GM12878 (cell line): ENCODE data around the gene FAM50A. TPM values are rescaled to one million over a fixed set of nuclear protein-coding genes. Genes with fewer than 3 reads are reported as not detected.

ENCODE experiments used
- ATAC-seq: fragments of 200-7000 bp; cut with Tn5 transposase; 3 replicates; pipeline ENCODE4 v1.9.1; 2020; ENCODE audit warnings: mild to moderate bottlenecking, moderate library complexity
- BruUV-seq: library from RNA; stranded (reverse); fragments of 400-500 nt; replicated peaks from 2 replicates; lab custom pipeline; 2021; lab: Mats Ljungman, UMichigan
- CTCF ChIA-PET: fragments of 300-600 bp; sonication (Branson Sonifier 250); formaldehyde crosslinking; extraction: SDS; loops from one replicate; lab custom pipeline; 2021; ENCODE audit warnings: inconsistent platforms; lab: Yijun Ruan, JAX
- POLR2A ChIA-PET: fragments of 350-600 bp; formaldehyde crosslinking; extraction: SDS; loops from one replicate; lab custom pipeline; 2021; ENCODE audit warnings: inconsistent platforms; lab: Charles Lee
- RAD21 ChIA-PET: fragments of 300-600 bp; sonication (Branson Sonifier 250); formaldehyde crosslinking; loops from one replicate; lab custom pipeline; 2023; ENCODE audit warnings: antibody characterized with exemption; ENCODE audit not compliant: unreplicated experiment; lab: Charles Lee
- SMC1A ChIA-PET: fragments of 300-600 bp; sonication (Branson Sonifier 250); formaldehyde crosslinking; loops from one replicate; lab custom pipeline; 2023; ENCODE audit not compliant: unreplicated experiment, uncharacterized antibody; lab: Charles Lee
- DNase-seq: peaks from one replicate; pipeline ENCODE4 v3.0.0-alpha.2; 2011; ENCODE audit warnings: low read depth, low spot score
- FAIRE-seq: peaks from 3 replicates; lab custom pipeline; 2011; peaks lifted over from hg19 to GRCh38; lab: Jason Lieb, UNC
- H2AFZ ChIP-seq: 2 replicates; pipeline ENCODE4 v1.6.0; 2011; ENCODE audit warnings: low read depth, low read length, control low read depth; ENCODE audit not compliant: control insufficient read depth
- H3K27ac ChIP-seq: 2 replicates; pipeline ENCODE4 v1.5.1; 2011; ENCODE audit warnings: control low read depth; ENCODE audit not compliant: control insufficient read depth, insufficient read depth
- H3K27me3 ChIP-seq, 2 experiments: replicated peaks in 1 of 2; 2 replicates each; pipeline versions ENCODE4 v1.6.0 to v1.6.1; 2011; ENCODE audit warnings: low read length in 1 of 2; ENCODE audit not compliant: control insufficient read depth in 2 of 2, insufficient read depth in 2 of 2
- H3K36me3 ChIP-seq, 2 experiments: 2 replicates each; pipeline ENCODE4 v1.5.1; 2011; ENCODE audit warnings: low read length in 1 of 2; ENCODE audit not compliant: control insufficient read depth in 2 of 2, insufficient read depth in 2 of 2
- H3K4me1 ChIP-seq: 2 replicates; pipeline ENCODE4 v1.6.1; 2011; ENCODE audit warnings: mild to moderate bottlenecking, low read length, moderate library complexity, mixed read lengths; ENCODE audit not compliant: control insufficient read depth, insufficient read depth
- H3K4me2 ChIP-seq: 2 replicates; pipeline ENCODE4 v1.6.0; 2011; ENCODE audit warnings: control low read depth; ENCODE audit not compliant: control insufficient read depth, insufficient read depth
- H3K4me3 ChIP-seq: fragments of 200-600 bp; sonication (generic); 2 replicates; pipeline ENCODE4 v1.5.1; 2016
- H3K79me2 ChIP-seq: 2 replicates; pipeline ENCODE4 v1.6.0; 2011; ENCODE audit warnings: low read length; ENCODE audit not compliant: control insufficient read depth, insufficient read depth
- H3K9ac ChIP-seq: 2 replicates; pipeline ENCODE4 v1.8.0; 2011; ENCODE audit warnings: low read length, control low read depth, mixed read lengths; ENCODE audit not compliant: control insufficient read depth, insufficient read depth
- H3K9me3 ChIP-seq: replicated peaks from 3 replicates; pipeline ENCODE4 v1.5.1; 2011; ENCODE audit warnings: mild to moderate bottlenecking, low read length; ENCODE audit not compliant: control insufficient read depth, insufficient read depth
- H4K20me1 ChIP-seq: 2 replicates; pipeline ENCODE4 v1.6.0; 2011; ENCODE audit not compliant: control insufficient read depth, insufficient read depth
- CBX5 ChIP-seq: sonication (generic); IDR thresholded peaks from 2 replicates; pipeline ENCODE4 v1.6.1; 2016; ENCODE audit warnings: low read depth, moderate library complexity, mild to moderate bottlenecking, inconsistent platforms
- EED ChIP-seq: sonication (generic); IDR thresholded peaks from 2 replicates; pipeline ENCODE4 v1.6.1; 2016; ENCODE audit warnings: antibody characterized with exemption, low read depth
- GATAD2B ChIP-seq: fragments of 450-650 bp; conservative IDR thresholded peaks from 2 replicates; pipeline ENCODE4 v1.6.1; 2017; ENCODE audit warnings: low read depth, mild to moderate bottlenecking, moderate library complexity
- IKZF2 ChIP-seq, 2 experiments: fragments of 450-650 bp; IDR thresholded peaks; 2 replicates each; pipeline ENCODE4 v1.6.1; 2017; ENCODE audit warnings: mild to moderate bottlenecking in 2 of 2, moderate library complexity in 2 of 2
- NFYB ChIP-seq: IDR thresholded peaks from 2 replicates; pipeline ENCODE4 v1.6.1; 2011; ENCODE audit warnings: low read depth, mild to moderate bottlenecking, low read length, improper control_type of control experiment, moderate library complexity; ENCODE audit not compliant: insufficient read depth
- POLR2A ChIP-seq: IDR thresholded peaks from 2 replicates; pipeline ENCODE4 v1.6.1; 2011; ENCODE audit warnings: low read depth, mild to moderate bottlenecking, low read length
- RFX5 ChIP-seq: IDR thresholded peaks from 2 replicates; pipeline ENCODE4 v1.6.1; 2011; ENCODE audit warnings: low read depth, low read length, improper control_type of control experiment
- SMAD1 ChIP-seq: fragments of 450-650 bp; IDR thresholded peaks from 2 replicates; pipeline ENCODE4 v1.6.1; 2018; ENCODE audit warnings: mild to moderate bottlenecking, low read depth; ENCODE audit not compliant: partially characterized antibody
- SMAD5 ChIP-seq: IDR thresholded peaks from 2 replicates; pipeline ENCODE4 v1.6.1; 2016; ENCODE audit warnings: antibody characterized with exemption, low read depth
- SMARCA5 ChIP-seq: fragments of 450-650 bp; IDR thresholded peaks from 2 replicates; pipeline ENCODE4 v1.6.1; 2017; ENCODE audit warnings: mild to moderate bottlenecking
- SMC3 ChIP-seq: IDR thresholded peaks from 2 replicates; pipeline ENCODE4 v1.6.1; 2011; ENCODE audit warnings: low read length, improper control_type of control experiment, borderline replicate concordance
- ZNF217 ChIP-seq: fragments of 450-650 bp; IDR thresholded peaks from 2 replicates; pipeline ENCODE4 v1.6.1; 2017; ENCODE audit warnings: antibody characterized with exemption, mild to moderate bottlenecking
- ZSCAN29 ChIP-seq: fragments of 450-650 bp; IDR thresholded peaks from 2 replicates; pipeline ENCODE4 v1.6.1; 2017; ENCODE audit warnings: mild to moderate bottlenecking, moderate library complexity
- WGBS: methylation state at CpG from one replicate; pipeline ENCODE4 v1.1.6; 2016; ENCODE audit warnings: low lambda C conversion rate; ENCODE audit not compliant: insufficient replicate concordance, insufficient coverage; ENCODE audit errors: missing lambda C conversion rate; 5-methylcytosine and 5-hydroxymethylcytosine counted together
- in situ Hi-C: fragments of 300-500 bp; cut with MboI; formaldehyde crosslinking; loops from 9 replicates; pipeline ENCODE4 v1.14.3; 2018; ENCODE audit warnings: mixed read lengths
- intact Hi-C: fragments of 100-400 bp; cut with micrococcal nuclease; formaldehyde crosslinking; loops from one replicate; pipeline ENCODE4 v1.14.2; 2022; ENCODE audit not compliant: unreplicated experiment
- polyA plus RNA-seq, 11 experiments: library from polyadenylated mRNA; depleted of rRNA in 4 of 11; unstranded in 6 of 11; stranded (reverse) in 5 of 11; fragments of >200 nt; fragmentation: Nextera tagmentation in 4 of 11; fragmentation: Illumina TruSeq in 1 of 11; extraction: Ambion mirVana in 4 of 11; extraction: Trizol in 1 of 11; gene quantifications; 1 replicate in 1 of 11; 2 replicates in 10 of 11; pipeline versions ENCODE4 v1.2.1 to v1.2.3, GENCODE V29; 2011 to 2016; ENCODE audit warnings: inconsistent platforms in 2 of 11, missing spikeins in 2 of 11, low read depth in 1 of 11
- total RNA-seq, 4 experiments: library from RNA; depleted of rRNA in 3 of 4; stranded (reverse); fragments of >200 nt in 3 of 4; fragmentation: Illumina TruSeq in 1 of 4; extraction: Trizol in 1 of 4; gene quantifications; 2 replicates each; pipeline versions ENCODE4 v1.2.1 to v1.2.3, GENCODE V29; 2013 to 2021
- TF ChIP-seq, protein P1 (sequence below): fragments of 450-650 bp; IDR thresholded peaks from 2 replicates; pipeline ENCODE4 v1.6.1; 2018; ENCODE audit warnings: mild to moderate bottlenecking, low read depth, moderate library complexity; ENCODE audit not compliant: partially characterized antibody
- TF ChIP-seq, protein P2 (sequence below): fragments of 450-650 bp; IDR thresholded peaks from 2 replicates; pipeline ENCODE4 v1.6.1; 2017; ENCODE audit warnings: mild to moderate bottlenecking, low read depth, inconsistent platforms; ENCODE audit not compliant: poor library complexity, severe bottlenecking
- TF ChIP-seq, protein P3 (sequence below): IDR thresholded peaks from 2 replicates; pipeline ENCODE4 v1.6.1; 2011; ENCODE audit warnings: mild to moderate bottlenecking, low read depth, low read length, moderate library complexity; ENCODE audit not compliant: insufficient replicate concordance

FAM50A gene
- total and polyA plus RNA-seq, 10 of the 15 experiments (the other 5 are each of a cell fraction or from before 2014, with no cell fraction given) = 4.2 to 46.7 (median 34.6) TPM

DNA sequence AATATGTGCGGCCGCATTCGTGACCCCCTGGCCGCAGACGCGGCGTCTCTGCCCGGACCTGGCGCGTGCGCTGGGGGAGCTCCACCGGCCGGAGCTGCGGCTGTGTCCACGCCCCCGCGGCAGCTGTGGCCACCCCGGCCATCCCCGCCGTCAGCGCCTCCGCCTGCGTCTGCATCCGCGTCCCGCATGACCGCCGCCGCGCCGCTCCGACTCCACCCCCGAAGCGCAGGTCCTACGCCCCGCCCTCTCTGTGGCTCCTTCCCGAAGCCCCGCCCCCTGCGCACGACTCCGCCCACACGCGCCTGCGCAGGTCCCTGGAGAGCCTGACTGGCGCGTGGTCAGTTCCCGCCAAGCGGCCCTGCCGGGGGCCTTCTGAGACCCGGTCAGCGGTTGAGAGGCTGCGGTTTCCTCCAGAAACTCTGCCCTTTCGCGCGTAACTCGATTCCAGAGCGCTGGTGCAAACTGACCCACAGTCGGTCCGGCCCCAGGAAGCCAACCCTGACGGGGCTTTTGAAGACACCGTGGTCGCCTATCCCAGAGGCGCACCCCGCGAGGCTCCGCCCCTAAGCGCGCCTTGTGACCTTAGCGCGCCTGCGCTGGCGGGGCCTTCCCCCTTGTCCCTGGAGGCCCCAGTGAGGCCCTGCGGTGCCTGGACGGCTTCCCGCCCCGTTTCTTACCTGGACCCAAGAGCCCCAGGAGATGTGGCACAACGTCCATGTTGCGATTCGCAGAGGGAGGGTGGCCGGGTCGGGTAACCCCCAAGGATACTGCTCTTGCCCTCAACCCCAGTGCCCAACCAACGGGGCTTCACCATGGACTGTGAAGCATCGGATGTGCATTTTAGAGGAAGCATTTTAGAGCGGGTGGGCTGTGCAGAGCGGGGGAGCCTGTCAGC lies 35.0 kb downstream of the FAM50A start, which contains the start of gene LAGE3:
Gene LAGE3, minus strand, starts transcription at position 554 of the 895 bp plus-strand sequence. Its CDS starts 366 bp downstream, at position 188.
- in situ Hi-C loops = no loop called here
- ChIA-PET RAD21 (interaction anchor here (0.6 to 0.8 kb wide), 4 partner anchors 8 to 49 kb away, joined by 3 to 6 read pairs (median 4); partner anchors contain the start of gene SLC10A3), SMC1A (interaction anchor here (0.6 kb wide), 1 partner anchor 409 kb away, joined by 3 read pairs; no protein-coding TSS in a partner anchor), CTCF (interaction anchor here (0.8 kb wide), 1 partner anchor 11 kb away, joined by 3 read pairs; the partner anchor contains the start of gene SLC10A3), POLR2A (interaction anchor here (0.5 to 1.4 kb wide), 7 partner anchors 8 to 48 kb away, joined by 3 to 7 read pairs (median 3); partner anchors contain the start of genes FAM3A, SLC10A3 and UBL4A)
- ATAC-seq (peak; percentile 94), DNase-seq (peak; percentile 64), FAIRE-seq (no peak)
- no peaks in the 10 kb centered on the region for H4K20me1 ChIP-seq
- no peaks in the 10 kb centered on the region for H3K36me3 ChIP-seq
- WGBS = 41% methylated on average over 77 of the region's 85 CpGs
- BruUV-seq = no TSS peak
- H3K4me1 ChIP-seq = no peaks in the 10 kb centered on the region; the same call in 1 of the 2 replicates
- H2AFZ ChIP-seq = peak within 1 kb of the TSS; percentile 80
- intact Hi-C loops = loop anchor here (2.0 to 5.0 kb wide), 3 partner anchors 38 to 68 kb away; partner anchors contain the start of genes FAM3A, GDI1 and TAFAZZIN
- peak within 1 kb of the TSS; percentile 67 for H3K27ac ChIP-seq
- H3K79me2 ChIP-seq = no peaks in the 10 kb centered on the region; the same call in 1 of the 2 replicates
- H3K9me3 ChIP-seq = no peaks in the 10 kb centered on the region
- peak within 1 kb of the TSS; percentile 58; the same call in 1 of the 2 replicates for H3K4me3 ChIP-seq
- H3K9ac ChIP-seq = peak within 1 kb of the TSS; percentile 57
- peak within 1 kb of the TSS; percentile 94 for H3K4me2 ChIP-seq
- H3K27me3 ChIP-seq = no peaks in the 10 kb centered on the region
- TF ChIP-seq SMC3 = no peak
- no peak for TF ChIP-seq ZSCAN29
- no peak for TF ChIP-seq SMAD5
- TF ChIP-seq, protein P1, sequence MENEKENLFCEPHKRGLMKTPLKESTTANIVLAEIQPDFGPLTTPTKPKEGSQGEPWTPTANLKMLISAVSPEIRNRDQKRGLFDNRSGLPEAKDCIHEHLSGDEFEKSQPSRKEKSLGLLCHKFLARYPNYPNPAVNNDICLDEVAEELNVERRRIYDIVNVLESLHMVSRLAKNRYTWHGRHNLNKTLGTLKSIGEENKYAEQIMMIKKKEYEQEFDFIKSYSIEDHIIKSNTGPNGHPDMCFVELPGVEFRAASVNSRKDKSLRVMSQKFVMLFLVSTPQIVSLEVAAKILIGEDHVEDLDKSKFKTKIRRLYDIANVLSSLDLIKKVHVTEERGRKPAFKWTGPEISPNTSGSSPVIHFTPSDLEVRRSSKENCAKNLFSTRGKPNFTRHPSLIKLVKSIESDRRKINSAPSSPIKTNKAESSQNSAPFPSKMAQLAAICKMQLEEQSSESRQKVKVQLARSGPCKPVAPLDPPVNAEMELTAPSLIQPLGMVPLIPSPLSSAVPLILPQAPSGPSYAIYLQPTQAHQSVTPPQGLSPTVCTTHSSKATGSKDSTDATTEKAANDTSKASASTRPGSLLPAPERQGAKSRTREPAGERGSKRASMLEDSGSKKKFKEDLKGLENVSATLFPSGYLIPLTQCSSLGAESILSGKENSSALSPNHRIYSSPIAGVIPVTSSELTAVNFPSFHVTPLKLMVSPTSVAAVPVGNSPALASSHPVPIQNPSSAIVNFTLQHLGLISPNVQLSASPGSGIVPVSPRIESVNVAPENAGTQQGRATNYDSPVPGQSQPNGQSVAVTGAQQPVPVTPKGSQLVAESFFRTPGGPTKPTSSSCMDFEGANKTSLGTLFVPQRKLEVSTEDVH = peak; percentile 98
- peak; percentile 81 for TF ChIP-seq POLR2A
- peak; percentile 16 to 17; a peak in 1 of 4 replicates for TF ChIP-seq IKZF2 (IDR thresholded peaks at IDR 0.05)
- TF ChIP-seq, protein P2, sequence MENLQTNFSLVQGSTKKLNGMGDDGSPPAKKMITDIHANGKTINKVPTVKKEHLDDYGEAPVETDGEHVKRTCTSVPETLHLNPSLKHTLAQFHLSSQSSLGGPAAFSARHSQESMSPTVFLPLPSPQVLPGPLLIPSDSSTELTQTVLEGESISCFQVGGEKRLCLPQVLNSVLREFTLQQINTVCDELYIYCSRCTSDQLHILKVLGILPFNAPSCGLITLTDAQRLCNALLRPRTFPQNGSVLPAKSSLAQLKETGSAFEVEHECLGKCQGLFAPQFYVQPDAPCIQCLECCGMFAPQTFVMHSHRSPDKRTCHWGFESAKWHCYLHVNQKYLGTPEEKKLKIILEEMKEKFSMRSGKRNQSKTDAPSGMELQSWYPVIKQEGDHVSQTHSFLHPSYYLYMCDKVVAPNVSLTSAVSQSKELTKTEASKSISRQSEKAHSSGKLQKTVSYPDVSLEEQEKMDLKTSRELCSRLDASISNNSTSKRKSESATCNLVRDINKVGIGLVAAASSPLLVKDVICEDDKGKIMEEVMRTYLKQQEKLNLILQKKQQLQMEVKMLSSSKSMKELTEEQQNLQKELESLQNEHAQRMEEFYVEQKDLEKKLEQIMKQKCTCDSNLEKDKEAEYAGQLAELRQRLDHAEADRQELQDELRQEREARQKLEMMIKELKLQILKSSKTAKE = no peak
- no peak for TF ChIP-seq NFYB
- TF ChIP-seq RFX5 = no peak
- no peak for TF ChIP-seq CBX5
- TF ChIP-seq SMAD1 = no peak
- TF ChIP-seq, protein P3, sequence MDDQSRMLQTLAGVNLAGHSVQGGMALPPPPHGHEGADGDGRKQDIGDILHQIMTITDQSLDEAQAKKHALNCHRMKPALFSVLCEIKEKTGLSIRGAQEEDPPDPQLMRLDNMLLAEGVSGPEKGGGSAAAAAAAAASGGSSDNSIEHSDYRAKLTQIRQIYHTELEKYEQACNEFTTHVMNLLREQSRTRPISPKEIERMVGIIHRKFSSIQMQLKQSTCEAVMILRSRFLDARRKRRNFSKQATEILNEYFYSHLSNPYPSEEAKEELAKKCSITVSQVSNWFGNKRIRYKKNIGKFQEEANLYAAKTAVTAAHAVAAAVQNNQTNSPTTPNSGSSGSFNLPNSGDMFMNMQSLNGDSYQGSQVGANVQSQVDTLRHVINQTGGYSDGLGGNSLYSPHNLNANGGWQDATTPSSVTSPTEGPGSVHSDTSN = no peak
- no peak for TF ChIP-seq SMARCA5
- no peak for TF ChIP-seq ZNF217
- peak; percentile 14; the same call in 1 of the 2 replicates for TF ChIP-seq GATAD2B
- no peak for TF ChIP-seq EED
